Neural cell (in vitro differentiated cells): ENCODE measurements around the gene MTG1. TPM values are rescaled to one million over a fixed set of nuclear protein-coding genes. Genes with fewer than 3 reads are reported as not detected.

Experiments
- H2AFZ ChIP-seq: fragments of 200-600, 300-800 bp; sonication (generic), shearing (Covaris generic); 2 replicates; pipeline ENCODE4 v1.6.0; 2014; ENCODE audit warnings: low read depth, mild to moderate bottlenecking, antibody characterized with exemption, low read length, moderate library complexity
- H3F3A ChIP-seq: fragments of 200-600 bp; shearing (Covaris generic); 2 replicates; pipeline ENCODE4 v1.6.1; 2016; ENCODE audit warnings: mild to moderate bottlenecking, moderate library complexity, mixed read lengths, antibody characterized with exemption, low read length; ENCODE audit not compliant: insufficient read depth, poor library complexity, severe bottlenecking
- H3K27ac ChIP-seq: fragments of 200-600, 300-800 bp; sonication (generic), shearing (Covaris generic); 2 replicates; pipeline ENCODE4 v1.5.1; 2014; ENCODE audit warnings: mild to moderate bottlenecking, low read length, moderate library complexity
- H3K27me3 ChIP-seq: fragments of 300-800, 200-600 bp; sonication (generic), shearing (Covaris generic); 2 replicates; pipeline ENCODE4 v1.6.0; 2014; ENCODE audit warnings: mild to moderate bottlenecking, low read depth, low read length, moderate library complexity; ENCODE audit not compliant: insufficient read depth
- H3K36me3 ChIP-seq: fragments of 300-800, 200-600 bp; sonication (generic), shearing (Covaris generic); 2 replicates; pipeline ENCODE4 v1.5.1; 2014; ENCODE audit warnings: mild to moderate bottlenecking, antibody characterized with exemption, low read length, moderate library complexity; ENCODE audit not compliant: insufficient read depth
- H3K4me2 ChIP-seq: fragments of 300-800, 200-600 bp; sonication (generic), shearing (Covaris generic); 2 replicates; pipeline ENCODE4 v1.6.0; 2014; ENCODE audit warnings: mild to moderate bottlenecking, low read length
- H3K4me3 ChIP-seq: fragments of 300-800, 200-600 bp; sonication (generic), shearing (Covaris generic); 2 replicates; pipeline ENCODE4 v1.5.1; 2014; ENCODE audit warnings: mild to moderate bottlenecking, low read length, moderate library complexity
- H3K79me2 ChIP-seq: fragments of 200-600 bp; shearing (Covaris generic); replicated peaks from 2 replicates; pipeline ENCODE4 v1.6.0; 2014; ENCODE audit warnings: mild to moderate bottlenecking, low read length, moderate library complexity; ENCODE audit not compliant: insufficient read depth
- H3K9ac ChIP-seq: fragments of 300-800, 200-600 bp; sonication (generic), shearing (Covaris generic); 2 replicates; pipeline ENCODE4 v1.6.1; 2016; ENCODE audit warnings: mild to moderate bottlenecking, low read length, mixed read lengths
- H3K9me2 ChIP-seq: fragments of 200-600 bp; shearing (Covaris generic); 2 replicates; pipeline ENCODE4 v1.6.1; 2016; ENCODE audit warnings: mild to moderate bottlenecking, low read length, mixed read lengths; ENCODE audit not compliant: insufficient read depth
- H3K9me3 ChIP-seq: fragments of 200-600, 300-800 bp; sonication (generic), shearing (Covaris generic); 2 replicates; pipeline ENCODE4 v1.6.1; 2016; ENCODE audit warnings: mild to moderate bottlenecking, mixed run types, low read length, moderate library complexity, mixed read lengths
- H4K20me1 ChIP-seq: fragments of 200-600 bp; shearing (Covaris generic); 2 replicates; pipeline ENCODE4 v1.6.1; 2016; ENCODE audit warnings: mild to moderate bottlenecking, mixed run types; ENCODE audit not compliant: insufficient read depth
- EP300 ChIP-seq: fragments of 450-650 bp; conservative IDR thresholded peaks from 2 replicates; pipeline ENCODE4 v1.6.1; 2014; ENCODE audit warnings: antibody characterized with exemption, mild to moderate bottlenecking, moderate library complexity; ENCODE audit not compliant: poor library complexity, severe bottlenecking
- EZH2 ChIP-seq: fragments of 200-600, 300-800 bp; shearing (Covaris generic), sonication (generic); IDR thresholded peaks from 2 replicates; pipeline ENCODE4 v1.6.1; 2014; ENCODE audit warnings: antibody characterized with exemption, low read length, borderline replicate concordance, mild to moderate bottlenecking; ENCODE audit not compliant: insufficient read depth, poor library complexity, severe bottlenecking
- MXI1 ChIP-seq: fragments of 450-650 bp; conservative IDR thresholded peaks from 2 replicates; pipeline ENCODE4 v1.6.1; 2014; ENCODE audit warnings: antibody characterized with exemption, mild to moderate bottlenecking; ENCODE audit not compliant: poor library complexity, severe bottlenecking
- POLR2AphosphoS5 ChIP-seq: IDR thresholded peaks from 2 replicates; pipeline ENCODE4 v1.6.1; 2012
- RAD21 ChIP-seq: fragments of 450-650 bp; conservative IDR thresholded peaks from 2 replicates; pipeline ENCODE4 v1.6.1; 2014; ENCODE audit warnings: antibody characterized with exemption, mild to moderate bottlenecking, moderate library complexity
- REST ChIP-seq: IDR thresholded peaks from 2 replicates; pipeline ENCODE4 v1.6.1; 2012; ENCODE audit warnings: borderline replicate concordance
- SMC3 ChIP-seq: fragments of 450-650 bp; conservative IDR thresholded peaks from 2 replicates; pipeline ENCODE4 v1.6.1; 2014; ENCODE audit warnings: antibody characterized with exemption, mild to moderate bottlenecking, moderate library complexity; ENCODE audit not compliant: poor library complexity
- TAF1 ChIP-seq: IDR thresholded peaks from 2 replicates; pipeline ENCODE4 v1.6.1; 2012; ENCODE audit warnings: low read depth
- polyA plus RNA-seq: library from polyadenylated mRNA; depleted of rRNA; stranded (reverse); fragments of >200 nt; gene quantifications from 2 replicates; pipeline ENCODE4 v1.2.3, GENCODE V29; 2014
- TF ChIP-seq, protein P1 (sequence below): fragments of 450-650 bp; IDR thresholded peaks from 2 replicates; pipeline ENCODE4 v1.5.1; 2014; ENCODE audit warnings: antibody characterized with exemption, mild to moderate bottlenecking, moderate library complexity; ENCODE audit not compliant: poor library complexity, severe bottlenecking

Gene MTG1
- polyA plus RNA-seq, 1 donor from 2014 or later, result 52.3 TPM

DNA sequence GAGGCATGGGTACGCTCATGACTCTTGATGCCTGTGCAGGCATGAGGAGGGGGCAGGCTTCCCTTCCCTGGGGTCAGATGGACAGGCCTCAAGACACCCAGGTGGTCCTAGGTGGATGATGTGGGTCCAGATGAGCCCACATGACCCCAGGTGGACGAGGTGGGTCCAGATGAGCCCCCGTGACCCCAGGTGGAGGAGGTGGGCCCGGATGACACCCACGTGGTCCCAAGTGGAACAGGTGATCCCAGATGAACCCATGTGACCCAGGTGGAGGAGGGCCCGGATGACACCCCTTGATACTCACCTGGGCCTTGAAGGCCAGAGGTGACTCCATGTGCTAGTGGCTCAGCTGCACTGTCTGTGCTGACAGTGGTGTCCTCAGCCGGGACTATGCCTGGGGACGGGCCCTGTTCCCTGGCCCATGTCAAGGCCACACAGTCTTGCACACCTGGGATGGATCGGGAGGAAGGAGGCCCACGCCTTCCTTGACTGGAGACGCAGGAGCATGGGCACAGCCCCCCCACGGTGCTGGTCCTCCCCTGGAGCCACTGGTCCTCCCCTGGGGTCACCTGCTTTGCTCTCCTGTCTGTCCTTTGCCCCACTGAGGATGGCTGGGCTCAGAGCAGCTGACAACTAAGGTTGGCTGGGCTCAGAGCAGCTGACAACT is 43.5 kb upstream of the MTG1 start:
- Histone ChIP-seq H3K79me2 (no peaks in the 10 kb centered on the region), H3K9me3 (no peaks in the 10 kb centered on the region), H3K9me2 (no peaks in the 10 kb centered on the region), H3K4me3 (no peak overlapping the region), H2AFZ (no peak overlapping the region), H3K27me3 (no peaks in the 10 kb centered on the region), H3K27ac (no peak overlapping the region), H3F3A (no peaks in the 10 kb centered on the region), H3K9ac (no peak overlapping the region), H3K4me2 (no peak overlapping the region), H3K36me3 (no peaks in the 10 kb centered on the region), H4K20me1 (no peaks in the 10 kb centered on the region)
- no peak for TF ChIP-seq RAD21
- TF ChIP-seq REST, result no peak
- no peak for TF ChIP-seq EZH2
- no peak for TF ChIP-seq SMC3
- TF ChIP-seq EP300, result no peak
- TF ChIP-seq POLR2AphosphoS5, result no peak
- no peak for TF ChIP-seq TAF1
- TF ChIP-seq, protein P1, sequence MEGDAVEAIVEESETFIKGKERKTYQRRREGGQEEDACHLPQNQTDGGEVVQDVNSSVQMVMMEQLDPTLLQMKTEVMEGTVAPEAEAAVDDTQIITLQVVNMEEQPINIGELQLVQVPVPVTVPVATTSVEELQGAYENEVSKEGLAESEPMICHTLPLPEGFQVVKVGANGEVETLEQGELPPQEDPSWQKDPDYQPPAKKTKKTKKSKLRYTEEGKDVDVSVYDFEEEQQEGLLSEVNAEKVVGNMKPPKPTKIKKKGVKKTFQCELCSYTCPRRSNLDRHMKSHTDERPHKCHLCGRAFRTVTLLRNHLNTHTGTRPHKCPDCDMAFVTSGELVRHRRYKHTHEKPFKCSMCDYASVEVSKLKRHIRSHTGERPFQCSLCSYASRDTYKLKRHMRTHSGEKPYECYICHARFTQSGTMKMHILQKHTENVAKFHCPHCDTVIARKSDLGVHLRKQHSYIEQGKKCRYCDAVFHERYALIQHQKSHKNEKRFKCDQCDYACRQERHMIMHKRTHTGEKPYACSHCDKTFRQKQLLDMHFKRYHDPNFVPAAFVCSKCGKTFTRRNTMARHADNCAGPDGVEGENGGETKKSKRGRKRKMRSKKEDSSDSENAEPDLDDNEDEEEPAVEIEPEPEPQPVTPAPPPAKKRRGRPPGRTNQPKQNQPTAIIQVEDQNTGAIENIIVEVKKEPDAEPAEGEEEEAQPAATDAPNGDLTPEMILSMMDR, result no peak
- no peak for TF ChIP-seq MXI1

DNA sequence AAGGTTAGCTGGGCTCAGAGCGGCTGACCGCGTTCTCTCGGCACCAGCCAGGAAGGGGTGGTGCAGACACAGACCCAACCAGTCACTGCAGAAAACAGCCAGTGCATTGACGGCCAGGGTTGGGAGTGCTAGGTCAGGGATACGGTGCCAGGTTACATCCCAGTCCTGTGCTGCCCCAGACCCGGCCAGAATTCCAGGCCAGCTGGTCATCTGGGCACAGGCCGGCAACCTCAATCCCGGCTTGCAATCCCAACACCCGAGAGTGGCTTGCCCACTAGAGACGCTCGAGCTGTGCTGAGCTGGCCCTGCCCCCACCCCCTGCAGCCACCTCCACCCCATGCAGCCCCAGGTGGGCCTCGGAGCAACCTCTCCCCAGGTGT is 43.0 kb upstream of the MTG1 start:
- no peaks in the 10 kb centered on the region for H4K20me1 ChIP-seq
- H3K79me2 ChIP-seq, result no peaks in the 10 kb centered on the region
- no peak overlapping the region for H3K4me3 ChIP-seq
- no peak overlapping the region for H3K9ac ChIP-seq
- H3K9me3 ChIP-seq, result no peaks in the 10 kb centered on the region
- no peak overlapping the region for H3K27ac ChIP-seq
- no peaks in the 10 kb centered on the region for H3K27me3 ChIP-seq
- H3F3A ChIP-seq, result no peaks in the 10 kb centered on the region
- no peak overlapping the region for H3K4me2 ChIP-seq
- H2AFZ ChIP-seq, result no peak overlapping the region
- TF ChIP-seq, protein P1, result no peak
- TF ChIP-seq TAF1 (no peak), REST (no peak), MXI1 (no peak), EP300 (no peak), SMC3 (no peak), RAD21 (no peak), POLR2AphosphoS5 (no peak), EZH2 (no peak)
- H3K36me3 ChIP-seq, result no peaks in the 10 kb centered on the region
- no peaks in the 10 kb centered on the region for H3K9me2 ChIP-seq
